Activated T-cell treated with anti-CD3 and anti-CD28 coated beads for 24 hours (primary cell): Measurements from ENCODE around the gene SOCS3.

Source experiments
- DNase-seq: peaks from one replicate; pipeline ENCODE4 v3.0.0-alpha.2; 2020; ENCODE audit warnings: low read depth

The SOCS3 gene

GRCh38 chr17:78390241-78391050, 30.6 kb upstream of the SOCS3 start:
- no peak for DNase-seq

- DNase-seq = no peak
Measured at GRCh38 chr17:78387977-78388941, 28.4 kb upstream of the SOCS3 start.

- no peak for DNase-seq
Measured at GRCh38 chr17:78384479-78385175, 24.8 kb upstream of the SOCS3 start.

GRCh38 chr17:78383725-78384471, 24.0 kb upstream of the SOCS3 start:
- peak; percentile 51 for DNase-seq

- DNase-seq = no peak
Measured at GRCh38 chr17:78381601-78382232, 21.8 kb upstream of the SOCS3 start.

GRCh38 chr17:78380370-78380769, 20.5 kb upstream of the SOCS3 start:
- DNase-seq = no peak

- DNase-seq = no peak
Measured at GRCh38 chr17:78379131-78379491, 19.2 kb upstream of the SOCS3 start.

- DNase-seq = peak; percentile 76
Measured at GRCh38 chr17:78378225-78379130, 18.6 kb upstream of the SOCS3 start, which contains the start of gene PGS1. Gene PGS1, plus strand, starts transcription at chr17:78378649. Its CDS starts 17 bp downstream, at chr17:78378666.

- DNase-seq = no peak
Measured at GRCh38 chr17:78377858-78378224, 18.0 kb upstream of the SOCS3 start.

GRCh38 chr17:78376161-78376560, 16.3 kb upstream of the SOCS3 start:
- no peak for DNase-seq

GRCh38 chr17:78375401-78376151, 15.7 kb upstream of the SOCS3 start:
- DNase-seq = no peak

- no peak for DNase-seq
Measured at GRCh38 chr17:78374631-78375274, 14.9 kb upstream of the SOCS3 start.

GRCh38 chr17:78374189-78374588, 14.3 kb upstream of the SOCS3 start:
- no peak for DNase-seq

- DNase-seq = no peak
Measured at GRCh38 chr17:78372841-78373240, 13.0 kb upstream of the SOCS3 start.

GRCh38 chr17:78371056-78371455, 11.2 kb upstream of the SOCS3 start:
- no peak for DNase-seq

- no peak for DNase-seq
Measured at GRCh38 chr17:78369791-78370381, 10.0 kb upstream of the SOCS3 start.

GRCh38 chr17:78368854-78369495, 9.1 kb upstream of the SOCS3 start:
- DNase-seq = no peak

GRCh38 chr17:78368348-78368747, 8.5 kb upstream of the SOCS3 start:
- DNase-seq = no peak
